ENCODE measurements around the gene PRPF19. TPM values are rescaled to one million over a fixed set of nuclear protein-coding genes. Genes with fewer than 3 reads are reported as not detected.

PRPF19 gene
- total and polyA plus RNA-seq, 9 of the 15 experiments (the other 6 are each of a cell fraction or from before 2014, with no cell fraction given) = 9.4 to 212 (median 73.2) TPM

DNA sequence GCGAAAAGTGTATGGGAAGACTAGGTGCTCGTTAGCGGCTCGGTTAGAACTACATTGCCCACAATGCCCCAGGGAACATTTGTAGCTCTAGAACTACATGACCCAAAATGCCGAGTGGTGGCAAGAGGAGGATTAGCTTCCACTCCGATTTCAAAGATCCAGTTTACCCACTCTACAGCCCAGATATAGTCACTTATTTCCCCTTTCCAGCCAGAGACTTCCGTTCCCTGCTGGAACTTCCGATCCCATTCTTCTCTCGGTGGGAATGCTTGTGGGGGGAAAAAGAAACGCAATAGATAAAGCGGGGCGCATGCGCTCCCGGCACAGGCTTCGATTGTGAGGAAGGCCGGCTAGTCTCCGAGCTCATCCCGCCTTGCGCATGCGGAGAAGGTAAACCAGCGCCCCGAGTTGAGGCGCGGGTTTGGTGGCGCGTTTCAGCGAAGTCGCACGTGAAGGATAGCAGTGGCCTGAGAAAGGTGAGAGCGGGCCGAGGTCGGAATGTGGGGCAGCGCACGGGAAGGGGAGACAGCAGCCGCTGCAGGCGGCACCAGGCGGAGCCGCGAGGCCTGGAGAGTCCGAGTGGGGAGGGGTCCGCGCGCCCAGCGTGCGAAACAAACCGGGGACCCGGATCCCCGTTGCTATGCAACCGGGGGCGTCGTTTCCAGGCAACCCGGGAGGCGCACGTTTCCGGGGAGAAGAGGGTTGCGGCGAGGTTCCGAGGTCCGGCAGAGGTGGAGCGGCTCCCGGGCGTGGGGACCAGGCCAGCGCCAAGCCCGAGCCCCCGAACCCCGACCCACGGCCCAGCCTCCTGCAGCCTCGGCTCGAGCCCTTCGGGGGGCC, 7.6 kb upstream of the PRPF19 start, which contains the start of gene TMEM109 (continued):
- TF ChIP-seq, protein P1, sequence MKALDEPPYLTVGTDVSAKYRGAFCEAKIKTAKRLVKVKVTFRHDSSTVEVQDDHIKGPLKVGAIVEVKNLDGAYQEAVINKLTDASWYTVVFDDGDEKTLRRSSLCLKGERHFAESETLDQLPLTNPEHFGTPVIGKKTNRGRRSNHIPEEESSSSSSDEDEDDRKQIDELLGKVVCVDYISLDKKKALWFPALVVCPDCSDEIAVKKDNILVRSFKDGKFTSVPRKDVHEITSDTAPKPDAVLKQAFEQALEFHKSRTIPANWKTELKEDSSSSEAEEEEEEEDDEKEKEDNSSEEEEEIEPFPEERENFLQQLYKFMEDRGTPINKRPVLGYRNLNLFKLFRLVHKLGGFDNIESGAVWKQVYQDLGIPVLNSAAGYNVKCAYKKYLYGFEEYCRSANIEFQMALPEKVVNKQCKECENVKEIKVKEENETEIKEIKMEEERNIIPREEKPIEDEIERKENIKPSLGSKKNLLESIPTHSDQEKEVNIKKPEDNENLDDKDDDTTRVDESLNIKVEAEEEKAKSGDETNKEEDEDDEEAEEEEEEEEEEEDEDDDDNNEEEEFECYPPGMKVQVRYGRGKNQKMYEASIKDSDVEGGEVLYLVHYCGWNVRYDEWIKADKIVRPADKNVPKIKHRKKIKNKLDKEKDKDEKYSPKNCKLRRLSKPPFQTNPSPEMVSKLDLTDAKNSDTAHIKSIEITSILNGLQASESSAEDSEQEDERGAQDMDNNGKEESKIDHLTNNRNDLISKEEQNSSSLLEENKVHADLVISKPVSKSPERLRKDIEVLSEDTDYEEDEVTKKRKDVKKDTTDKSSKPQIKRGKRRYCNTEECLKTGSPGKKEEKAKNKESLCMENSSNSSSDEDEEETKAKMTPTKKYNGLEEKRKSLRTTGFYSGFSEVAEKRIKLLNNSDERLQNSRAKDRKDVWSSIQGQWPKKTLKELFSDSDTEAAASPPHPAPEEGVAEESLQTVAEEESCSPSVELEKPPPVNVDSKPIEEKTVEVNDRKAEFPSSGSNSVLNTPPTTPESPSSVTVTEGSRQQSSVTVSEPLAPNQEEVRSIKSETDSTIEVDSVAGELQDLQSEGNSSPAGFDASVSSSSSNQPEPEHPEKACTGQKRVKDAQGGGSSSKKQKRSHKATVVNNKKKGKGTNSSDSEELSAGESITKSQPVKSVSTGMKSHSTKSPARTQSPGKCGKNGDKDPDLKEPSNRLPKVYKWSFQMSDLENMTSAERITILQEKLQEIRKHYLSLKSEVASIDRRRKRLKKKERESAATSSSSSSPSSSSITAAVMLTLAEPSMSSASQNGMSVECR (CRISPR knock-in tag; IDR thresholded peaks at IDR 0.05) = no peak; the same call in 1 of the 2 replicates
- TF ChIP-seq ZKSCAN3 (CRISPR knock-in tag; IDR thresholded peaks at IDR 0.05) = no peak
- no peak for TF ChIP-seq BRCA1 (IDR thresholded peaks at IDR 0.05)
- 0 out of 2 replicates have a peak, but pooled peaks have one; percentile 65 for TF ChIP-seq BRCA1 (CRISPR knock-in tag; IDR thresholded peaks at IDR 0.05)
- no peak for TF ChIP-seq NONO (IDR thresholded peaks at IDR 0.05; ENCODE audit: low read depth in 2 of 2, low read length in 1 of 2)
- peak; percentile 38; the same call in 1 of the 2 replicates for TF ChIP-seq CEBPG (CRISPR knock-in tag; IDR thresholded peaks at IDR 0.05)
- TF ChIP-seq CEBPG (tag; conservative IDR thresholded peaks at IDR 0.05 in 1 of 2, IDR thresholded peaks at IDR 0.05 in 1 of 2) = no peak
- TF ChIP-seq, protein P2, sequence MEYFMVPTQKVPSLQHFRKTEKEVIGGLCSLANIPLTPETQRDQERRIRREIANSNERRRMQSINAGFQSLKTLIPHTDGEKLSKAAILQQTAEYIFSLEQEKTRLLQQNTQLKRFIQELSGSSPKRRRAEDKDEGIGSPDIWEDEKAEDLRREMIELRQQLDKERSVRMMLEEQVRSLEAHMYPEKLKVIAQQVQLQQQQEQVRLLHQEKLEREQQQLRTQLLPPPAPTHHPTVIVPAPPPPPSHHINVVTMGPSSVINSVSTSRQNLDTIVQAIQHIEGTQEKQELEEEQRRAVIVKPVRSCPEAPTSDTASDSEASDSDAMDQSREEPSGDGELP (CRISPR knock-in tag; IDR thresholded peaks at IDR 0.05; ENCODE audit: borderline replicate concordance) = peak; percentile 72
- TF ChIP-seq RBM22 (IDR thresholded peaks at IDR 0.05; ENCODE audit: low read depth, low read length, poor library complexity, severe bottlenecking) = peak; percentile 40
- no peak for TF ChIP-seq HEY1 (CRISPR knock-in tag; IDR thresholded peaks at IDR 0.05; ENCODE audit: borderline replicate concordance)
- TF ChIP-seq RUNX1 (IDR thresholded peaks at IDR 0.05; ENCODE audit: low read depth) = no peak
- peak; percentile 92 for TF ChIP-seq ZNF143 (CRISPR knock-in tag; IDR thresholded peaks at IDR 0.05)
- TF ChIP-seq ZNF347 (CRISPR knock-in tag; IDR thresholded peaks at IDR 0.05; ENCODE audit: low read depth) = no peak
- TF ChIP-seq MAFG (tag; conservative IDR thresholded peaks at IDR 0.05) = no peak
- TF ChIP-seq, protein P3, sequence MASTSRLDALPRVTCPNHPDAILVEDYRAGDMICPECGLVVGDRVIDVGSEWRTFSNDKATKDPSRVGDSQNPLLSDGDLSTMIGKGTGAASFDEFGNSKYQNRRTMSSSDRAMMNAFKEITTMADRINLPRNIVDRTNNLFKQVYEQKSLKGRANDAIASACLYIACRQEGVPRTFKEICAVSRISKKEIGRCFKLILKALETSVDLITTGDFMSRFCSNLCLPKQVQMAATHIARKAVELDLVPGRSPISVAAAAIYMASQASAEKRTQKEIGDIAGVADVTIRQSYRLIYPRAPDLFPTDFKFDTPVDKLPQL (IDR thresholded peaks at IDR 0.05; ENCODE audit: extremely low read depth, insufficient read length) = no peak
- peak in 1 of 2 experiments; percentile 39; a peak in 1 of 4 replicates for TF ChIP-seq SRF (CRISPR knock-in tag; IDR thresholded peaks at IDR 0.05)
- no peak for TF ChIP-seq ZNF57 (CRISPR knock-in tag; IDR thresholded peaks at IDR 0.05)
- TF ChIP-seq, protein P4, sequence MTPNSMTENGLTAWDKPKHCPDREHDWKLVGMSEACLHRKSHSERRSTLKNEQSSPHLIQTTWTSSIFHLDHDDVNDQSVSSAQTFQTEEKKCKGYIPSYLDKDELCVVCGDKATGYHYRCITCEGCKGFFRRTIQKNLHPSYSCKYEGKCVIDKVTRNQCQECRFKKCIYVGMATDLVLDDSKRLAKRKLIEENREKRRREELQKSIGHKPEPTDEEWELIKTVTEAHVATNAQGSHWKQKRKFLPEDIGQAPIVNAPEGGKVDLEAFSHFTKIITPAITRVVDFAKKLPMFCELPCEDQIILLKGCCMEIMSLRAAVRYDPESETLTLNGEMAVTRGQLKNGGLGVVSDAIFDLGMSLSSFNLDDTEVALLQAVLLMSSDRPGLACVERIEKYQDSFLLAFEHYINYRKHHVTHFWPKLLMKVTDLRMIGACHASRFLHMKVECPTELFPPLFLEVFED (CRISPR knock-in tag; conservative IDR thresholded peaks at IDR 0.05) = no peak
- TF ChIP-seq NCOA6 (IDR thresholded peaks at IDR 0.05) = no peak
- no peak for TF ChIP-seq ERF (CRISPR knock-in tag; IDR thresholded peaks at IDR 0.05)
- TF ChIP-seq ZC3H8 (IDR thresholded peaks at IDR 0.05) = no peak
